Osteoblast (primary cell): ENCODE results near the gene ABHD8. TPM values are rescaled to one million over a fixed set of nuclear protein-coding genes. Genes with fewer than 3 reads are reported as not detected.

ENCODE experiments used
- DNase-seq: peaks from one replicate; pipeline ENCODE4 v3.0.0; 2011; ENCODE audit warnings: low spot score, mixed read lengths; ENCODE audit not compliant: insufficient read length; ENCODE audit errors: missing footprints
- H2AFZ ChIP-seq: 2 replicates; pipeline ENCODE4 v1.6.0; 2011; ENCODE audit warnings: mild to moderate bottlenecking, low read length
- H3K27ac ChIP-seq: 2 replicates; pipeline ENCODE4 v1.5.1; 2011; ENCODE audit warnings: mild to moderate bottlenecking, low read depth, low read length, moderate library complexity
- H3K27me3 ChIP-seq: 2 replicates; pipeline ENCODE4 v1.6.0; 2012; ENCODE audit warnings: mild to moderate bottlenecking, control low read depth, inconsistent platforms, low read length, moderate library complexity; ENCODE audit not compliant: insufficient read depth
- H3K36me3 ChIP-seq: 2 replicates; pipeline ENCODE4 v1.5.1; 2011; ENCODE audit warnings: mild to moderate bottlenecking, low read length, control low read depth, moderate library complexity; ENCODE audit not compliant: insufficient read depth
- H3K4me1 ChIP-seq: 2 replicates; pipeline ENCODE4 v1.5.1; 2011; ENCODE audit warnings: mild to moderate bottlenecking, low read length, control low read depth, moderate library complexity; ENCODE audit not compliant: insufficient read depth
- H3K4me2 ChIP-seq: 2 replicates; pipeline ENCODE4 v1.6.0; 2011; ENCODE audit warnings: mild to moderate bottlenecking, low read length; ENCODE audit not compliant: insufficient read depth
- H3K4me3 ChIP-seq: fragments of 200-600 bp; sonication (generic); 3 replicates; pipeline ENCODE4 v1.5.1; 2012; ENCODE audit warnings: mild to moderate bottlenecking, low read length, inconsistent platforms; ENCODE audit not compliant: insufficient read depth
- H3K79me2 ChIP-seq: 2 replicates; pipeline ENCODE4 v1.6.0; 2012; ENCODE audit warnings: mild to moderate bottlenecking, low read length, control low read depth, inconsistent platforms; ENCODE audit not compliant: insufficient read depth
- H3K9me3 ChIP-seq: 2 replicates; pipeline ENCODE4 v1.5.1; 2011; ENCODE audit warnings: low read depth, low read length, control low read depth
- H4K20me1 ChIP-seq: 2 replicates; pipeline ENCODE4 v1.6.0; 2012; ENCODE audit warnings: mild to moderate bottlenecking, low read length, control low read depth; ENCODE audit not compliant: insufficient read depth
- CTCF ChIP-seq: IDR thresholded peaks from 2 replicates; pipeline ENCODE4 v1.5.1; 2011; ENCODE audit warnings: mild to moderate bottlenecking, low read depth, low read length, moderate library complexity; ENCODE audit errors: extremely low read depth
- total RNA-seq: library from RNA; depleted of rRNA; stranded (reverse); fragments of >200 nt; gene quantifications from 2 replicates; pipeline ENCODE4 v1.2.3, GENCODE V29; 2012

Gene ABHD8
- total RNA-seq, 1 donor: 14.8 TPM

GRCh38 chr19:17311455-17312188 lies 8.4 kb upstream of the ABHD8 start:
- no peaks in the 10 kb centered on the region for H3K27me3 ChIP-seq
- DNase-seq: peak; percentile 96
- peak overlapping the region; percentile 82 for H3K27ac ChIP-seq
- H3K4me1 ChIP-seq: peaks cover 25% of the 10 kb centered on the region
- H3K79me2 ChIP-seq: peaks cover 63% of the 10 kb centered on the region
- H2AFZ ChIP-seq: no peak overlapping the region
- peak overlapping the region; percentile 63 for H3K4me2 ChIP-seq
- no peaks in the 10 kb centered on the region for H3K9me3 ChIP-seq
- H3K4me3 ChIP-seq: peak overlapping the region; percentile 23
- no peak for TF ChIP-seq CTCF
- peaks cover 36% of the 10 kb centered on the region for H4K20me1 ChIP-seq
- H3K36me3 ChIP-seq: peaks cover 32% of the 10 kb centered on the region

- peak overlapping the region; percentile 78 for H3K27ac ChIP-seq
- H3K4me3 ChIP-seq: peak overlapping the region; percentile 100
- H3K9me3 ChIP-seq: no peaks in the 10 kb centered on the region
- no peaks in the 10 kb centered on the region for H3K27me3 ChIP-seq
- H4K20me1 ChIP-seq: peaks cover 34% of the 10 kb centered on the region
- DNase-seq: peak; percentile 92
- peaks cover 62% of the 10 kb centered on the region for H3K79me2 ChIP-seq
- H2AFZ ChIP-seq: peak overlapping the region; percentile 15
- TF ChIP-seq CTCF: no peak
- peak overlapping the region; percentile 99 for H3K4me2 ChIP-seq
- H3K36me3 ChIP-seq: peaks cover 22% of the 10 kb centered on the region
- peaks cover 33% of the 10 kb centered on the region for H3K4me1 ChIP-seq
These were observed 6.8 kb upstream of the ABHD8 start for GRCh38 chr19:17309965-17310461.

- peak within 1 kb of the TSS; percentile 80 for H2AFZ ChIP-seq
- H3K79me2 ChIP-seq: peaks cover 59% of the 10 kb centered on the region
- peak within 1 kb of the TSS; percentile 100 for H3K4me3 ChIP-seq
These were observed 6.2 kb upstream of the ABHD8 start, which contains the start of gene DDA1 for GRCh38 chr19:17309198-17309964. DDA1 (plus strand) TSS chr19:17309563; CDS start chr19:17309655, 92 bp downstream.

More at GRCh38 chr19:17309198-17309964, 6.2 kb upstream of the ABHD8 start, which contains the start of gene DDA1:
- Histone ChIP-seq H3K27ac (peak within 1 kb of the TSS; percentile 78), H3K27me3 (no peaks in the 10 kb centered on the region), H4K20me1 (peaks cover 34% of the 10 kb centered on the region), H3K36me3 (peaks cover 17% of the 10 kb centered on the region), H3K9me3 (no peaks in the 10 kb centered on the region), H3K4me1 (peaks cover 39% of the 10 kb centered on the region), H3K4me2 (peak within 1 kb of the TSS; percentile 99)
- TF ChIP-seq CTCF: no peak
- DNase-seq: peak; percentile 100
